ENCODE data around the gene SLC13A4.
A peak's percentile ranks its signal among the peaks of the same experiment; 100 is the strongest.

Gene SLC13A4

DNA sequence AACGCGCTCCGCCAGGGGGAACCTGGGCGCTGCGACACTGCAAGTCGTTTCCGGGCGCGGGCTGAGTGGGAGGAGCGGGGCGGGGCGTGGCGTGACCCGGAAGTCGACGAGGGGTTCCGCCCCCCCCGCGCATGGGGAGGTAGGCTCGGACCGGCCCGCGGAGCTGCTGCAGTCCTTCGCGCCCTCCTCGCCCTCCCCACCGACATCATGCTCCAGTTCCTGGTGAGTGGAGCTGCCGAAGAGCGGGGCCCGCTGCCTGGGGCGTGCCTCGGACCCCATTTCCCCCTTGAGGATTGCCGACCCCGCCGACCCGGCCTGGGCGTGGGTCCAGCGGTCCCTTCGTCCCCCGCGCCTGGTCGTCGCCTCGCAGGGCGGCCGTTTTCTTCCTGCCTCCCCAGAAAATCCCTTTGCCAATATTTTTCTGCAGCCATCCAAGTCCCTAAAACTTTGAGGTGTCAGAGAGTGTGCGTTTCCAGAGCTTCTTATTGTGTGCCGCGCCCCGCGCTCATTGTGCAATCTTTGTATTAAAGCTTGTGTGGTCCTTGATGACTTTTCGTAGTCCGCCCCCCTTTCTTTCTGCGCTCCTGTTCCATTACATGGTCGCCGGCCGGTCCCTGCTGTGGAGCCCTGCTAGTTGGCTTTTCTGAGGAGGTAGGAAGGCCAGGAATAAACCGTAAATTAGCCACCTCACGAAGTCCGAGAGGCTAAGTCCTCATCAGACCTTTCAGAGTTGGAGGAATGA lies 65.4 kb downstream of the SLC13A4 start, which contains the start of gene STMP1 (continued):
- TF ChIP-seq, protein P1, sequence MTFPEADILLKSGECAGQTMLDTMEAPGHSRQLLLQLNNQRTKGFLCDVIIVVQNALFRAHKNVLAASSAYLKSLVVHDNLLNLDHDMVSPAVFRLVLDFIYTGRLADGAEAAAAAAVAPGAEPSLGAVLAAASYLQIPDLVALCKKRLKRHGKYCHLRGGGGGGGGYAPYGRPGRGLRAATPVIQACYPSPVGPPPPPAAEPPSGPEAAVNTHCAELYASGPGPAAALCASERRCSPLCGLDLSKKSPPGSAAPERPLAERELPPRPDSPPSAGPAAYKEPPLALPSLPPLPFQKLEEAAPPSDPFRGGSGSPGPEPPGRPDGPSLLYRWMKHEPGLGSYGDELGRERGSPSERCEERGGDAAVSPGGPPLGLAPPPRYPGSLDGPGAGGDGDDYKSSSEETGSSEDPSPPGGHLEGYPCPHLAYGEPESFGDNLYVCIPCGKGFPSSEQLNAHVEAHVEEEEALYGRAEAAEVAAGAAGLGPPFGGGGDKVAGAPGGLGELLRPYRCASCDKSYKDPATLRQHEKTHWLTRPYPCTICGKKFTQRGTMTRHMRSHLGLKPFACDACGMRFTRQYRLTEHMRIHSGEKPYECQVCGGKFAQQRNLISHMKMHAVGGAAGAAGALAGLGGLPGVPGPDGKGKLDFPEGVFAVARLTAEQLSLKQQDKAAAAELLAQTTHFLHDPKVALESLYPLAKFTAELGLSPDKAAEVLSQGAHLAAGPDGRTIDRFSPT (tag by site-specific recombination; IDR thresholded peaks at IDR 0.05): peak; percentile 35; the same call in 1 of the 2 replicates
- TF ChIP-seq RBAK (tag by site-specific recombination; IDR thresholded peaks at IDR 0.05) (no peak), ZFHX2 (tag by site-specific recombination; conservative IDR thresholded peaks at IDR 0.05) (peak; percentile 90), GLI4 (tag by site-specific recombination; IDR thresholded peaks at IDR 0.05) (peak; percentile 71; the same call in 1 of the 2 replicates), ZNF501 (tag by site-specific recombination; IDR thresholded peaks at IDR 0.05) (peak; percentile 96), ZNF404 (tag by site-specific recombination; IDR thresholded peaks at IDR 0.05) (no peak), ZNF837 (tag by site-specific recombination; IDR thresholded peaks at IDR 0.05) (no peak), ZNF202 (tag by site-specific recombination; IDR thresholded peaks at IDR 0.05; ENCODE audit: borderline replicate concordance) (no peak), PRDM1 (tag by site-specific recombination; IDR thresholded peaks at IDR 0.05) (no peak), ZFP37 (tag by site-specific recombination; IDR thresholded peaks at IDR 0.05) (peak; percentile 92; the same call in 1 of the 2 replicates), ZNF23 (tag by site-specific recombination; IDR thresholded peaks at IDR 0.05; ENCODE audit: borderline replicate concordance) (no peak), ZNF223 (tag by site-specific recombination; IDR thresholded peaks at IDR 0.05) (no peak), ZSCAN23 (tag by site-specific recombination; IDR thresholded peaks at IDR 0.05) (no peak), ZNF274 (IDR thresholded peaks at IDR 0.05; ENCODE audit: low read length) (no peak), ZNF274 (tag by site-specific recombination; IDR thresholded peaks at IDR 0.05; ENCODE audit: borderline replicate concordance) (no peak), ZNF585B (tag by site-specific recombination; IDR thresholded peaks at IDR 0.05) (no peak), ZNF433 (tag by site-specific recombination; IDR thresholded peaks at IDR 0.05; ENCODE audit: low read depth) (no peak), YY1 (tag by site-specific recombination; IDR thresholded peaks at IDR 0.05) (no peak; the same call in 1 of the 2 replicates), WT1 (tag by site-specific recombination; IDR thresholded peaks at IDR 0.05) (peak; percentile 38; the same call in 1 of the 2 replicates), TCF7L2 (IDR thresholded peaks at IDR 0.05; ENCODE audit: borderline replicate concordance, low read depth, low read length) (no peak), GLIS1 (tag by site-specific recombination; IDR thresholded peaks at IDR 0.05) (peak; percentile 83), ZFP69B (tag by site-specific recombination; IDR thresholded peaks at IDR 0.05) (peak; percentile 80), ZNF24 (tag by site-specific recombination; IDR thresholded peaks at IDR 0.05) (0 out of 2 replicates have a peak, but pooled peaks have one; percentile 23), ZNF610 (tag by site-specific recombination; IDR thresholded peaks at IDR 0.05; ENCODE audit: borderline replicate concordance) (peak; percentile 77; the same call in 1 of the 2 replicates), ZNF138 (tag by site-specific recombination; IDR thresholded peaks at IDR 0.05; ENCODE audit: borderline replicate concordance) (no peak), ZIC2 (tag by site-specific recombination; IDR thresholded peaks at IDR 0.05) (peak; percentile 32)
- TF ChIP-seq, protein P2, sequence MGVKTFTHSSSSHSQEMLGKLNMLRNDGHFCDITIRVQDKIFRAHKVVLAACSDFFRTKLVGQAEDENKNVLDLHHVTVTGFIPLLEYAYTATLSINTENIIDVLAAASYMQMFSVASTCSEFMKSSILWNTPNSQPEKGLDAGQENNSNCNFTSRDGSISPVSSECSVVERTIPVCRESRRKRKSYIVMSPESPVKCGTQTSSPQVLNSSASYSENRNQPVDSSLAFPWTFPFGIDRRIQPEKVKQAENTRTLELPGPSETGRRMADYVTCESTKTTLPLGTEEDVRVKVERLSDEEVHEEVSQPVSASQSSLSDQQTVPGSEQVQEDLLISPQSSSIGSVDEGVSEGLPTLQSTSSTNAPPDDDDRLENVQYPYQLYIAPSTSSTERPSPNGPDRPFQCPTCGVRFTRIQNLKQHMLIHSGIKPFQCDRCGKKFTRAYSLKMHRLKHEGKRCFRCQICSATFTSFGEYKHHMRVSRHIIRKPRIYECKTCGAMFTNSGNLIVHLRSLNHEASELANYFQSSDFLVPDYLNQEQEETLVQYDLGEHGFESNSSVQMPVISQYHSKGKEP (tag by site-specific recombination; IDR thresholded peaks at IDR 0.05): peak; percentile 40; the same call in 1 of the 2 replicates
- TF ChIP-seq, protein P3, sequence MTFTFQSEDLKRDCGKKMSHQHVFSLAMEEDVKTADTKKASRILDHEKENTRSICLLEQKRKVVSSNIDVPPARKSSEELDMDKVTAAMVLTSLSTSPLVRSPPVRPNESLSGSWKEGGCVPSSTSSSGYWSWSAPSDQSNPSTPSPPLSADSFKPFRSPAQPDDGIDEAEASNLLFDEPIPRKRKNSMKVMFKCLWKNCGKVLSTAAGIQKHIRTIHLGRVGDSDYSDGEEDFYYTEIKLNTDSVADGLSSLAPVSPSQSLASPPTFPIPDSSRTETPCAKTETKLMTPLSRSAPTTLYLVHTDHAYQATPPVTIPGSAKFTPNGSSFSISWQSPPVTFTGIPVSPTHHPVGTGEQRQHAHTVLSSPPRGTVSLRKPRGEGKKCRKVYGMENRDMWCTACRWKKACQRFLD (tag by site-specific recombination; IDR thresholded peaks at IDR 0.05): no peak
- TF ChIP-seq, protein P4, sequence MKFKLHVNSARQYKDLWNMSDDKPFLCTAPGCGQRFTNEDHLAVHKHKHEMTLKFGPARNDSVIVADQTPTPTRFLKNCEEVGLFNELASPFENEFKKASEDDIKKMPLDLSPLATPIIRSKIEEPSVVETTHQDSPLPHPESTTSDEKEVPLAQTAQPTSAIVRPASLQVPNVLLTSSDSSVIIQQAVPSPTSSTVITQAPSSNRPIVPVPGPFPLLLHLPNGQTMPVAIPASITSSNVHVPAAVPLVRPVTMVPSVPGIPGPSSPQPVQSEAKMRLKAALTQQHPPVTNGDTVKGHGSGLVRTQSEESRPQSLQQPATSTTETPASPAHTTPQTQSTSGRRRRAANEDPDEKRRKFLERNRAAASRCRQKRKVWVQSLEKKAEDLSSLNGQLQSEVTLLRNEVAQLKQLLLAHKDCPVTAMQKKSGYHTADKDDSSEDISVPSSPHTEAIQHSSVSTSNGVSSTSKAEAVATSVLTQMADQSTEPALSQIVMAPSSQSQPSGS (tag by site-specific recombination; IDR thresholded peaks at IDR 0.05; ENCODE audit: low read depth): no peak
- TF ChIP-seq, protein P5, sequence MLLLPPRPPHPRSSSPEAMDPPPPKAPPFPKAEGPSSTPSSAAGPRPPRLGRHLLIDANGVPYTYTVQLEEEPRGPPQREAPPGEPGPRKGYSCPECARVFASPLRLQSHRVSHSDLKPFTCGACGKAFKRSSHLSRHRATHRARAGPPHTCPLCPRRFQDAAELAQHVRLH (tag by site-specific recombination; IDR thresholded peaks at IDR 0.05): no peak; the same call in 1 of the 2 replicates
- TF ChIP-seq, protein P6, sequence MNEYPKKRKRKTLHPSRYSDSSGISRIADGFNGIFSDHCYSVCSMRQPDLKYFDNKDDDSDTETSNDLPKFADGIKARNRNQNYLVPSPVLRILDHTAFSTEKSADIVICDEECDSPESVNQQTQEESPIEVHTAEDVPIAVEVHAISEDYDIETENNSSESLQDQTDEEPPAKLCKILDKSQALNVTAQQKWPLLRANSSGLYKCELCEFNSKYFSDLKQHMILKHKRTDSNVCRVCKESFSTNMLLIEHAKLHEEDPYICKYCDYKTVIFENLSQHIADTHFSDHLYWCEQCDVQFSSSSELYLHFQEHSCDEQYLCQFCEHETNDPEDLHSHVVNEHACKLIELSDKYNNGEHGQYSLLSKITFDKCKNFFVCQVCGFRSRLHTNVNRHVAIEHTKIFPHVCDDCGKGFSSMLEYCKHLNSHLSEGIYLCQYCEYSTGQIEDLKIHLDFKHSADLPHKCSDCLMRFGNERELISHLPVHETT (tag by site-specific recombination; IDR thresholded peaks at IDR 0.05): no peak
- TF ChIP-seq, protein P7, sequence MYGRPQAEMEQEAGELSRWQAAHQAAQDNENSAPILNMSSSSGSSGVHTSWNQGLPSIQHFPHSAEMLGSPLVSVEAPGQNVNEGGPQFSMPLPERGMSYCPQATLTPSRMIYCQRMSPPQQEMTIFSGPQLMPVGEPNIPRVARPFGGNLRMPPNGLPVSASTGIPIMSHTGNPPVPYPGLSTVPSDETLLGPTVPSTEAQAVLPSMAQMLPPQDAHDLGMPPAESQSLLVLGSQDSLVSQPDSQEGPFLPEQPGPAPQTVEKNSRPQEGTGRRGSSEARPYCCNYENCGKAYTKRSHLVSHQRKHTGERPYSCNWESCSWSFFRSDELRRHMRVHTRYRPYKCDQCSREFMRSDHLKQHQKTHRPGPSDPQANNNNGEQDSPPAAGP (tag by site-specific recombination; IDR thresholded peaks at IDR 0.05): peak; percentile 89
